ENCODE measurements around the gene ALX3.

DNA sequence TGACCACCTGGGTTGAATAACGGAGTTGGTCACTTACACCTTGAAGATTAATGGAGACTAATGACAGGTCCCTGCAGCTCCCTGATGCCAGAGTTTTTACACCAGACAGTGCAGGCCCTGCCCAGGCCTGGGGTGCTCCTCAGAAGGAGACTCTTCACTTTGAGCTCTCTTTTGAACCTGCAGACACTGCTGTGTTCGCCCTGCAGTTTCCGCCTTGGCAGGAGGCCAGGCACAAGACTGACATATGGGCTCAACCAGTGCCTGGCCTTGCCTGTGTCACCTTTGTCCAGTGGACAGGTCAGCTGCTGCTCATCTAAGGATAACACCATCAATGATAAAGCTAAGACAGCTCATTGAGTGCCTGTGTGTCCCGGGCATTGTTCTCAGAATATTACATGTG lies 30.8 kb downstream of the ALX3 start:
- TF ChIP-seq POLR2A (IDR thresholded peaks at IDR 0.05): no peak
- TF ChIP-seq, protein P1, sequence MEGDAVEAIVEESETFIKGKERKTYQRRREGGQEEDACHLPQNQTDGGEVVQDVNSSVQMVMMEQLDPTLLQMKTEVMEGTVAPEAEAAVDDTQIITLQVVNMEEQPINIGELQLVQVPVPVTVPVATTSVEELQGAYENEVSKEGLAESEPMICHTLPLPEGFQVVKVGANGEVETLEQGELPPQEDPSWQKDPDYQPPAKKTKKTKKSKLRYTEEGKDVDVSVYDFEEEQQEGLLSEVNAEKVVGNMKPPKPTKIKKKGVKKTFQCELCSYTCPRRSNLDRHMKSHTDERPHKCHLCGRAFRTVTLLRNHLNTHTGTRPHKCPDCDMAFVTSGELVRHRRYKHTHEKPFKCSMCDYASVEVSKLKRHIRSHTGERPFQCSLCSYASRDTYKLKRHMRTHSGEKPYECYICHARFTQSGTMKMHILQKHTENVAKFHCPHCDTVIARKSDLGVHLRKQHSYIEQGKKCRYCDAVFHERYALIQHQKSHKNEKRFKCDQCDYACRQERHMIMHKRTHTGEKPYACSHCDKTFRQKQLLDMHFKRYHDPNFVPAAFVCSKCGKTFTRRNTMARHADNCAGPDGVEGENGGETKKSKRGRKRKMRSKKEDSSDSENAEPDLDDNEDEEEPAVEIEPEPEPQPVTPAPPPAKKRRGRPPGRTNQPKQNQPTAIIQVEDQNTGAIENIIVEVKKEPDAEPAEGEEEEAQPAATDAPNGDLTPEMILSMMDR (IDR thresholded peaks at IDR 0.05): no peak

All from thyroid gland (tissue), 4 donors.